Dermis microvascular lymphatic vessel endothelial cell (primary cell): ENCODE data around the gene ACTR5. TPM values are rescaled to one million over a fixed set of nuclear protein-coding genes. Genes with fewer than 3 reads are reported as not detected.
"Not testable (repeated sequence)": the region's sequence is repeated elsewhere in the genome, so short reads cannot be mapped to it uniquely, and the experiment has no call there.

Experiments used
- DNase-seq, 2 donors: peaks; one replicate each; pipeline versions ENCODE4 v3.0.0 to v3.0.0-alpha.2; 2010; ENCODE audit warnings: low read depth in 2 of 2
- total RNA-seq: library from RNA; depleted of rRNA; stranded (reverse); fragments of >200 nt; gene quantifications from 2 replicates; pipeline ENCODE4 v1.2.1, GENCODE V29; 2014

Gene ACTR5
- total RNA-seq, 1 donor from 2014 or later: 6.9 TPM

DNA sequence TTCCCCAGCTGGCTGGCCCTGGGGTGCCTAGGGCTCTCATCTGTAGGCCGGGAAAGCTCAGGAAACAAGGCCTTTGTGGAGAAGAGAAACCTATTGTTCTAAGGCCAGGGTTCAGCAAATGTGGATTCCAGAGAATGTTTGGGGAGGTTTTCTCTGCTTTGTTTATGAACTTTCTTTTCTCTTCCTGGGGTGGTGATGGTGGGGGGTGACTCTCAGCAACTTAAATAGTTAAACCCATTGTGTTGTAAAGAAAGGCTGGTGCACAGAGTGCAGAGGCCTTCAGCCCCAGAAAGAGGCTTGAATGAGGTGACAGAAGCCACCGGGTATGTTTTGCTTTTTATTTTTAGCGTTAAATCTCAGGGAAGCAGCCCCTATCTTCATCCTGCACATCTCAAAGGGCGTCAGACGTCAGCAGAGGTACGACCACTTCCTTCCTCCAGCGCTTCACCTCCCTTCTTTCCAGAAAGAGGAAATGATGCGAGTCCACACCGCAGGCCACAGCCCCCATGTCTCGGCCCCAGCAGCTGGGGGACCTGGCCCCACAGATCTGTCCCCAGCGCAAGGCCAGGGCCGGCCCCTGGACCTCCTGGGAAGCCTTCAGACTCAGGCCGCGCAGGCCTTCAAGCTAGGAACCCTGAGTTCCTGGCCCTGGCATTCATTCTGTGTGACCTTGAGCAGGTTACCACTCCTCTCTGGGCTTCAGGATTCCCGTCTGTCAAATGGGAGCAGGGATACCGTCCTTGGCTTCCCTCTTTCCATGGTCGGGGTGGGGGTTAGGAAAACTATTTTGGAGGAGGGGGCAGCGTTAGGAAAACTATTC is 56.6 kb downstream of the ACTR5 start:
- peak; percentile 83 to 96 for DNase-seq

DNA sequence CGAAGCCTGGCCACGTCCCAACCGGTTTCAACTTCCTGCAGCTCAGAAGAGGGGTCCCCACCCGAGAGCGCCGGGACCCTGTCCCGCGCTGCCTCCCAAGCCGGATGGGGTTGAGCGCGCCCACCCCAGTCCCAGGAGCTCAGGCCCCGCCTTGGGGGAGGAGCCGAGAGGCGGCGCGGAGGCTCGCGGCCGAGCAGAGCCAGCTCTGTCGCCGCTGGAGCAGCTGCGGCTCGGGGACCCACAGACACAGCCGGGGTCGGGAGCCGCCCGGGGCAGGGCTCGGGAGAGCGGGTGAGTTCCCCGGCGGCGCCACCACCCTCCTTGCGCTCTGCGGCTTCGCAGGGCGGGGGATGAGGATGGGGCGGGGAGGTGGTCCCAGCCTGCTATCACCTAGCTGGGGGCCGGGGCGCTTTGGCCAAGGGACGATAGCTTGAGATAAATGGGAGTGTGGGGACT is 57.3 kb downstream of the ACTR5 start, which contains the start of gene PPP1R16B:
PPP1R16B (plus strand) TSS at position 196 of the 456 bp plus-strand sequence. CDS start 30,229 bp downstream, outside the sequence.
- DNase-seq: peak in 1 of 2 donors; percentile 80

DNA sequence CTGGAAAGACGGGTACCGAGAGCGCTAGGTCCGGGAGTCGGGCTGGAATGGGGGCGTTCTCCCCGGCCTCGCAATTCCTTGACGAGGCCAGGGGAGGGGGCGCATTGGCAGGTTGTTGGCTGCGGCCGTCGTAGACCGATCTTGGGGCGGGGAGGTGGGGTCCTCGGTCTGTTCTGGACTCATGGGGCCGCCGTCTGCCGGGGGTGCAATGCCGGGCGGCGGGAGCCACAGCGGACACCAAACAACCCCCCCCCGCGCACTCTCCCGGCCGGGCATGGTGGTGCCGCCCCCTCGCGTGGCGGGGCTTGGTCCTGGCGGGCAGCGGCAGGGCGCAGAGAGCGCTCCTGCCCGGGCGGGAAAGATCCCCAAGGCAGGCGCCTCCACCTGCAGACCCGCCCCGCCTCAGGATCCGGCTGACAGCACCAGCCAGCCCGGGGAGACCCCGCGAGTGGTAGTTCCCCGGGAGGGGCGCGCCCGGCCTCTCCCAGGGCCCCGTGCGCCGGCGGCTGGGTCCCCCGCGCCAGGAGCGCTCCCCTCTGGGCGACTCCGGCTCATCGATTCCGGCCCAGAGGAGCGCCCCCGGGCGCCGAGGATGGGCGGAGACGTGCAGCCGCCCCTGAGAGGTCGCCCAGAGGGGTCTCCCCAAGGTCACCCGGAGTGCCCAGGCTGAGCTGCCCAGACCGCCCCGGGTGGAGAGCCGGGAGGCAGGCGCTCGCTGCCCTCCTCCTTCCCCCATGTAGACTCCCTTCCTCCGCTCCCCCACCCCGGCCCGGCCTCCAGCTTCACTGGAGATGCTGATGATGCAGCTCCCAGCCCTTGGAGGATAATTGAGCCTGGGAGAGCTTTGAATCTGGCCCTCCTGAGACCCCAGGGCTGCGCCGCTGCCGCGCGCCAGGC is 57.9 kb downstream of the ACTR5 start:
- peak in 1 of 2 donors; percentile 53 for DNase-seq

DNA sequence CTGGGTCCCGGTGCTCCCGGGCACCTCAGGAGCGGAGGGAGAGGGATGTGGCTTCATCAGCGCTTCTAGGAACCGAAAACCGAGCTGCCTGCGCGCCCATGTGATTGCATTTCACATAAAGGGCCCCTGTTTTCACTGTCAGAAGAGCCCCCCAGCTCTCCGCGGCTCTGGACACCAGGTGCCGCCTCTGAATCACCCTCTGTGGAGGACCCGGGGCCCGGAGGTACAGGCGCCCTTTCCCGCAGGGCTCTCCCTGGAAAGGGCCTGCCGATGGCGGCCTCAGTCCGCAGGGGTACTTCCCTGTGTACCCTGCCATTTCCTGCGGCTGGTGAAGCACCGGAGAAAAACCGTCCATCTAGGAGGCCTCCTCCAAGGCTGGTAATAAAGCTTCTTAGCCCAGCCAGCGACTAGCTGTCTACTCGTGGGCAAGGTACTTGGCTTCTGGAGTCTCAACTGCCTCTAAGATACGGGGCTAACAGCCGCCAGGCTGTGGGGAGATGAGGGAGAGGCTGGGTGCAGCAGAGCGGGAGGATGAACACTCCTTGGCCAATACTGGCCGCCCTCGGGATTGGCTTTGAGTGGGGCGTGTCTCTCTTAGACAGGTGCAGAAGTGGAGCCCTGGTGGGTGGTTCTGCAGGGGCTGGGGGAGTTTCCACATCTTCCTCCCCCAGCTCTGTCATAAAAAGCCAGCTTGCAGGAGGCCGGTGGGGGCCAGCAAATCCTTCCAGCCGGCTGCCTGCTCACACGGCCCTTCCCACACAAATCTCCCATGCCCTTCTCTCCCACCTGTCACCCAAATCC is 58.8 kb downstream of the ACTR5 start:
- DNase-seq: no peak

DNA sequence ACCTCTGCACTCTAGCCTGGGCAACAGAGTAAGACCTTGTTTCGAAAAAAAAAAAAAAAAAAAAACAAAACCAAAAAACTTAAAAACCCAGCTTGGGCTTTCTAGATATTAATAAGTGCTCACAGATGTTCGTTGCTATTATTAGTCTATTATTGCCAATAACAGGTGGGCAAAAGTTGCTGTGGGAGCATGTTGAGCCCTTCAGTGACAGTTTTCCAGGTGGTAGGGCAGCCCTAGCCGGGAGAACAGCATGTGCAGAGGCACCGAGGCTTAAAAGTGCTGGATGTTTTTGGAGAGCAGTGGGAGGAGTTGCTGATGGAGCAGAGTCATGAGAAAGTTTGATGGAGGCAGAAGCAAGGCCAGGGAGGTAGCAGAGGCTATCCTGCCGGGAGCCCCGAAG is 61.7 kb downstream of the ACTR5 start:
- DNase-seq: no peak

DNA sequence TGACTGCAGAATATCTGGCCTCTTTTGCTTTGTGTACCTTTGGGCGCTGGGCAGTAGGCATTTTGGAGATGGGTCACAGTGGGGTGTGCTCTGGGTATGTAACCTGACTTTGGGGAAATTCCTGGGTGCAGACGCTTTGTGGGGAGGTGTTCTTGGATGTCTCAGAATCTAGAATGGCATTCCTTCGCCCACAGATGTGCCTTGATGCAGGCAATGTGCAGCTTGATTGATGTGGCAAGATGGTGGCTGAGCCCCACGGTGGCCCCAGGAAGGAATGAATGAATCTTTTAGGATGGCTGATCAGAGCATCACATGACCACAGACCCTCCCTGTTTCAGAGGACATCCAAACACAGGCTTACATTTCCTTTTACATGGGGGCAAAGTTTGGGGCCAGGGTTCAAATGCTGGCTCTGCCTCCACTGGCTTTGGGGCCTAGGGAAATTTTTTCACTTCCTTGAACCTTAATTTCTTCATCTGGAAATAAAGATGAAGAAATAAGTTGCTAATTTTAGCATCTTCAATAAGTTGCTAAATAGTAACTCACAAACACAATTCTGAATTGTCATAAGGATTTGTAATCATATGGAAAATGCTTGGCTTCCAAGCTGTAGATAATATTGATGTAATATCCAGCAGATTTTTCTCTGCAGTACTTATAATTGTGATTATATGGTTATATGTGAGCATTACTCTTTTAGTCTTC is 62.8 kb downstream of the ACTR5 start:
- DNase-seq: no peak

DNA sequence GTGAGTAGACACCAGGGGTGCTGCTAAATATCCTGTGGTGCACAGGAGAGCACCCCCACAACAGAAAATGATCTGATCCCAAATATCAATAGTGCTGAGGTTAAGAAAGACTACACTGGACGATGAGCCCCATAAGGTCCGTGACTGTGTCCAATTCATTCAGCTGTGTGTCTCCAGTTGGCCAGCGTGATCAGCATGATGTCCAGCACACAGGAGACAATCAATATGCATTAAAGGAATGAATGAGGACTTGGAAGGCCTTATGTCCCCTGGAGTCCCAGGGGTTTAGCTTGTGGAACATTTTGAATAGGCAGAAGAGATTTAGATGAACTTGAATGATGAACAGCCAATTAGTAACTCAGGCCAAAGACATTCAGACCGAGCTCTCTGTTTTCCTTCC is 63.5 kb downstream of the ACTR5 start:
- DNase-seq: no peak

DNA sequence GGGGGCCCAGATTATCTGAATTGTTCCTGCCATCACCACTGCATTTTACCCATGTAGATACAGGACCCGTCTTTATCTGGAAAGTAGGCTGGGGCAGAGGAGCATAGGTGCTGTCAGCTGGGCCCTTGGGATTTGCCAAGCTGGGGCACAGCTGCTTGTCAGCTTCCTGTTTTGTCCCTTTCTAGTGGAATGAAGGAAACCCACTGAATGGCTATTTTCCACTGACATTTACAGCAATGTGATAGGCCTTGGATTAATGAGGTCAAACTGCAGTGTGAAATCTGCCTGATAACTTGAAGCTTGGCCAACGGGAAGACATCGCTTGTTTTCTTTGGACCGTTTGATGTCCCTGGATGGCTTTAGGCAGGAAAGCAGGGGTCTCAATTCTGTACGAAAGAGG is 63.9 kb downstream of the ACTR5 start:
- peak; percentile 96 to 97 for DNase-seq

DNA sequence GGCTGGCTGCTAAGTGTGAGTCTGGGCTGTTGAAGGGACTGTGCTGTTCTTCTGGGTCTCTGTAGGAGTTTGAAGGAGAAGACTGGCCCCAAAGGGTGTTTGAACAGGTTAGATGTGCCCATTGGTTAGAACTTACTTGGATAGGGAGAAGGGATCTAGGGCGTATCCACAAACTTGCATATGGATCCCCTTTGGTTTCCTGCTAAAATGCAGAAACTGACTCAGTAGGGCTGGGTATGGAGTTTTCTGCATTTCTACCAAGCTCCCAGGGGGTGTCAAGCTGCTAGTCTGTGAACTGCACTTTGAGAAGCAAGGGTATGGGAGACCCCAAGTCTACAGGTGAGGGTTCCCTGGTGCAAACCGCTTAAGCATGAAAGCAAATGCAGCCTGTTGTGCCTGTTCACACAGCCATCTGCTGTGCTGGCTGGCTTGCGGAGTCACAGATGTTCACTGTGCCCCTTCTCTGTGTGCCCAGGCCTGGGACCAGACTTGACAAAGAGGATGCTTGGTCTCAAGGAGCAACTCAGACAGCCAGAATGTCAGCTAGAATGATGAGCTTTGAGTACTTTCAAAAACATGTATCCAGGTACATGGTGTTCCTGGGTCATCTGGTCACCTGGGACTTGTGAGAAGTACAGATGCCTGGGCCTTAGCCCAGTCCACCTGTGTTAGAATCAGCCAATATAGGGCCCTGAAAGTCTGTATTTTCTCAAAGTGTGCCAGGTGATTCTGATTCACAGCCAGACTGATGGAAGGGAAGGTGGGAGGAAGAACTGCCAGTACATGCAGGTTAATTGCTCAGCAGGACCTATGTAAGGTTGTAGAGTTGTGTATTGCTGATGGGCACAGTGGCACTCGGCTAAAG is 64.7 kb downstream of the ACTR5 start:
- DNase-seq: no peak

DNA sequence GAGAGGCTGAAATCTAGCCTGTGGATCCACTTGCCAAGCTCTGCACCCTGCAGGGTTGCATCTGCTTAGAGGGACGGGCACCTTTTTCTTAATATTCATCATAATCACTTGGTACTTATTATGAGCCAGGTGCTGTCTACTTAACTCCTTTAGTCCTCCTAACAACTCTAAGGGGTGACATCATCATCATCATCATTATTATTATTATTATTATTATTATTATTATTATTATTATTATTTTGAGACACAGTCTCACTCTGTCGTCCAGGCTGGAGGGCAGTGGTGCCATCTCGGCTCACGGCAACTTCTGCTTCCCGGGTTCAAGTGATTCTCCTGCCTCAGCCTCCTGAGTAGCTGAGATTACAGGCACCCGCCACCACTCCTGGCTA is 65.3 kb downstream of the ACTR5 start:
- DNase-seq: not testable (repeated sequence)

DNA sequence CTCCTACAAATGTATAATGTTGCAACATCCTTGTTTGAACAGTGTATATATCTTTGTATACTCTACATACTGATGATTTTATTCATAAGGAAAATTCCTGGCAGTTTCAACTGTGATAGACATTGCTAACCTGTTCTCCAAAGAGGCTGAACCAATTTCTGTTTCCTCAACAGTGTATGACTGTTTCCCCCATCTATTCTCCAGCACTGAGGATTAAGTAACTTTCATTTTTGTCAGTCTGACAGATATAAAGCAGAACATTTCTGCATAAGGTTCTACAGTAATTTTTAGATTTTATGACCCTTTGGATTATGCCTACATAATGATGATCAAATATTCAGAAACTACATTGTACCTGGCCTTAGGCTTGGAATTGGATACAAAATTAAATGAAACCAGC is 67.2 kb downstream of the ACTR5 start:
- DNase-seq: no peak

DNA sequence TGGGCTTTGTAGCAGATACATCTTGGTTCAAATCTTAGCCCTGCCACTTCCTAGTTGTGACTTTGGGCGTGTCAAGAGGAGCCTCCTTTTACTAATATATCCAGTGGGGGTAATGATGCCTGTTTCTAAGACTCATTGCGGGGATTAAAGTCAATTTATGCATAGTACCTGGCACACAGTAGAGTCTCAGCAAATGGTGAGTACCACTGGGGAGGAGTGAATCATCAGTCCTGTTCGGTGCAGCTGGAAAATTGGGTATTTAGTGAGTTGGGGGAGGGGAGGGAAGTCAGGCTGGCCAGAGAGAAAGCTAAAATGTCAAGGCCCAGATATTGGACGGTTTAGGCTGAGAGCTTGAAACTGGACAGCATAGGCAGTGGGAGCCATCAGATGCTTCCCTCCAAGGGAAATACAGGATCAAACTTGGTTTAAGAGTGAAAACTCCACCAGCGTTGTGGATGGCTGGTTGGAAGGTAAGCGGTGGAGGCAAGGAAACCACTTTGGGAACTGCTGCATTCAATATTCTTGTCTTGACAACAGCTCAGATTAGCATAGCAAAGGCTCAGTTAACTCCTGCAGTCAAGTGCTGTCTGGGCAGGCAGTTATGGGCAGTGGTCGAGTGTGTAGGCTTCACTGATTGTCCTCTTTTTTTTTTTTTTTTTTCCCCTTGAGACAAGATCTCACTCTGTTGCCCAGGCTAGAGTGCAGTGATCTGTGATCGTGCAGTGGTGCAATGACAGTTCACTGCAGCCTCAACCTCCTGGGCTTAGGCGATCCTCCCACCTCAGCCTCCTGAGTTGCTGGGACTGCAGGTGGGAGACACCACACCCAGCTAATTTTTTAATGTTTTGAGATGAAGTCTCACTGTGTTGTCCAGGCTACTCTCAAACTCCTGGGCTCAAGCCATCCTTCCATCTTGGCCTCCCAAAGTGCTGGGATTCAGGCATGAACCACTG is 70.1 kb downstream of the ACTR5 start:
- no peak for DNase-seq

Other genes starting within 250 kb of the ACTR5 start
- not detected in 2 replicates for gene ADIG, start 167.3 kb upstream of the ACTR5 start, total RNA-seq
- gene ARHGAP40, start 146.7 kb upstream of the ACTR5 start, total RNA-seq: not detected in 2 replicates
- not detected in 2 replicates for gene SLC32A1, start 24.0 kb upstream of the ACTR5 start, total RNA-seq
- gene PPP1R16B, start 57.2 kb downstream of the ACTR5 start, total RNA-seq: 135 and 166 TPM in 2 replicates
- gene FAM83D, start 178.0 kb downstream of the ACTR5 start, total RNA-seq: 22.3 and 22.6 TPM in 2 replicates
- 7.4 and 9.5 TPM in 2 replicates for gene DHX35, start 213.9 kb downstream of the ACTR5 start, total RNA-seq